22Rv1 (cell line): Measurements from ENCODE around the gene CBY1.

Experiments
- CTCF ChIP-seq: fragments of 450-650 bp; IDR thresholded peaks from 2 replicates; pipeline ENCODE4 v1.5.1; 2017; ENCODE audit warnings: mild to moderate bottlenecking
- ZFX ChIP-seq: fragments of 450-650 bp; IDR thresholded peaks from 2 replicates; pipeline ENCODE4 v1.6.1; 2017; ENCODE audit warnings: antibody characterized with exemption, borderline replicate concordance

- TF ChIP-seq ZFX (no peak), CTCF (no peak)
Measured at GRCh38 chr22:38614332-38615063, 41.9 kb upstream of the CBY1 start.
